Measurements from ENCODE around the gene IL17F.

DNA sequence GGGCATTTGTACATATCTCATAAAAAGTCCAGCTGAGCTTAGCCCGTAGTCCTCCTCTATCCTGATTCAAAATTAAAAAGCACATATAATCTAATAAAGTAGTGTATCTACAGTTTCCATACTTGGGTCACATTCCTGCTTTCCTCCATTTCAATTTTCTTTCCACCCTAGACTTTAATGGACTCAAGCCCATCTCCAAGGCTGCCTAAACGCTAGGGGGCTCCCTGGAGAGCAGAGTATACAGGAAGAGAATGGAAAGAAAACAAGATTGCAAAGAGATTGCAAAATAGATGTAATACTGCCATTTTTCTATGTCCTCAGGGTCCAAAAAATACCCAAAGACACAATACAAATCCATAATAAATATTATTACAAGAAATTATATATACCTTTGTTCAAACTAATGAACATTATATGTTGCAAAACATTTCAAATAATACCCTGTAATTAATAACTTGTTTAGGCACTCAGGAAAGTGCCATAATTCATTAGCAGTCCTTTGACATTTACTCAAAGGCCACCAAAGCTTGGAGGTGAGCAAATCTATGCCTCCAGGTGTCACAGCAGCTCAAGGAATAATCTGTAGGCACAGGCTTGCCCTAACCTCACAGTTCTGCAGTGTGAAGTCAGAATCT, 42.6 kb upstream of the IL17F start:
- TF ChIP-seq CTCF (IDR thresholded peaks at IDR 0.05 in 4 of 5, conservative IDR thresholded peaks at IDR 0.05 in 1 of 5) (peak in 3 of 5 experiments; percentile 18 to 54 (median 28)), POLR2A (IDR thresholded peaks at IDR 0.05) (no peak)
